ENCODE data around the gene JAKMIP3.

Gene JAKMIP3

DNA sequence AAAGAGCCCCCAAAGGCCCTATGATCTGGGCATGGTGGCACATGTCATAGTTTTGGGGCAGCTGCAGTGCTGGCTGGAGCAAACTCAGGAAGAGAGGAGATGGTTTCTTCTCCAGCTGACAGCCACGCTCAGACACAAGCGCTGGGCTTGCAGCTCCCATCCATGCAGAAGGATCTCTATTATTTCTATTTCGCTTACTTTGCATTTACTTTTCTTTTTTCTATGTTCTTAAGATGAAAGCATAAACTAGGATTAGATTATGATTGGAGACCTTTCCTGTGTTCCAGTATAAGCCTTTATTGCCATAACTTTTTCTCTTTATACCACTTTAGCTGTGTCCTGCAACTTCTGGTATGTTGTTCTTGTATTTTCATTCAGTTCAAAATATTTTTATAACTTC is 5.0 kb downstream of the JAKMIP3 start:
- TF ChIP-seq, protein P1, sequence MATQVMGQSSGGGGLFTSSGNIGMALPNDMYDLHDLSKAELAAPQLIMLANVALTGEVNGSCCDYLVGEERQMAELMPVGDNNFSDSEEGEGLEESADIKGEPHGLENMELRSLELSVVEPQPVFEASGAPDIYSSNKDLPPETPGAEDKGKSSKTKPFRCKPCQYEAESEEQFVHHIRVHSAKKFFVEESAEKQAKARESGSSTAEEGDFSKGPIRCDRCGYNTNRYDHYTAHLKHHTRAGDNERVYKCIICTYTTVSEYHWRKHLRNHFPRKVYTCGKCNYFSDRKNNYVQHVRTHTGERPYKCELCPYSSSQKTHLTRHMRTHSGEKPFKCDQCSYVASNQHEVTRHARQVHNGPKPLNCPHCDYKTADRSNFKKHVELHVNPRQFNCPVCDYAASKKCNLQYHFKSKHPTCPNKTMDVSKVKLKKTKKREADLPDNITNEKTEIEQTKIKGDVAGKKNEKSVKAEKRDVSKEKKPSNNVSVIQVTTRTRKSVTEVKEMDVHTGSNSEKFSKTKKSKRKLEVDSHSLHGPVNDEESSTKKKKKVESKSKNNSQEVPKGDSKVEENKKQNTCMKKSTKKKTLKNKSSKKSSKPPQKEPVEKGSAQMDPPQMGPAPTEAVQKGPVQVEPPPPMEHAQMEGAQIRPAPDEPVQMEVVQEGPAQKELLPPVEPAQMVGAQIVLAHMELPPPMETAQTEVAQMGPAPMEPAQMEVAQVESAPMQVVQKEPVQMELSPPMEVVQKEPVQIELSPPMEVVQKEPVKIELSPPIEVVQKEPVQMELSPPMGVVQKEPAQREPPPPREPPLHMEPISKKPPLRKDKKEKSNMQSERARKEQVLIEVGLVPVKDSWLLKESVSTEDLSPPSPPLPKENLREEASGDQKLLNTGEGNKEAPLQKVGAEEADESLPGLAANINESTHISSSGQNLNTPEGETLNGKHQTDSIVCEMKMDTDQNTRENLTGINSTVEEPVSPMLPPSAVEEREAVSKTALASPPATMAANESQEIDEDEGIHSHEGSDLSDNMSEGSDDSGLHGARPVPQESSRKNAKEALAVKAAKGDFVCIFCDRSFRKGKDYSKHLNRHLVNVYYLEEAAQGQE (IDR thresholded peaks at IDR 0.05; ENCODE audit: insufficient read depth in 1 of 2, low read depth in 2 of 2, low read length in 2 of 2), result no peak
- TF ChIP-seq SIN3A (IDR thresholded peaks at IDR 0.05; ENCODE audit: borderline replicate concordance, insufficient read depth, low read length) (no peak), FOXP2 (optimal IDR thresholded peaks at IDR 0.05; ENCODE audit: borderline replicate concordance, extremely low read depth, extremely low read length, insufficient read depth) (no peak), TAF1 (IDR thresholded peaks at IDR 0.05; ENCODE audit: borderline replicate concordance, insufficient read depth, low read length) (no peak), POLR2AphosphoS5 (IDR thresholded peaks at IDR 0.05; ENCODE audit: low read depth, low read length) (no peak)

DNA sequence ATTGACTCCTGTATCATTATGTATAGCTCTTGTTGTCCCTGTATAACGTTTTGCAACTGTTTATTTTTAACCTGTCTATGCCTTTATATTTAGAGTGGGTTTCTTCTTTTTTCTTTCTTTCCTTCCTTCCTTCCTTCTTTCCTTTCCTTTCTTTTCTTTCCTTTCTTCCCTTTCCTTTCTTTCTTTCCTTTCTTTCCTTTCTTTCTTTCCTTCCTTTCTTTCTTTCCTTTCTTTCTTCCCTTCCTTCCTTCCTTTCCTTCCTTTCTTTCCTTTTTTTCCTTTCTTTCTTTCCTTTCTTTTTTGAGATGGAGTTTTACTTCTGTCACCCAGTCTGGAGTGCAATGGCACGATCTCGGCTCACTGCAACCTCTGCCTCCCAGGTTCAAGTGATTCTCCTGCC is 5.9 kb downstream of the JAKMIP3 start:
- TF ChIP-seq, protein P1 (IDR thresholded peaks at IDR 0.05; ENCODE audit: insufficient read depth in 1 of 2, low read depth in 2 of 2, low read length in 2 of 2), result no peak

DNA sequence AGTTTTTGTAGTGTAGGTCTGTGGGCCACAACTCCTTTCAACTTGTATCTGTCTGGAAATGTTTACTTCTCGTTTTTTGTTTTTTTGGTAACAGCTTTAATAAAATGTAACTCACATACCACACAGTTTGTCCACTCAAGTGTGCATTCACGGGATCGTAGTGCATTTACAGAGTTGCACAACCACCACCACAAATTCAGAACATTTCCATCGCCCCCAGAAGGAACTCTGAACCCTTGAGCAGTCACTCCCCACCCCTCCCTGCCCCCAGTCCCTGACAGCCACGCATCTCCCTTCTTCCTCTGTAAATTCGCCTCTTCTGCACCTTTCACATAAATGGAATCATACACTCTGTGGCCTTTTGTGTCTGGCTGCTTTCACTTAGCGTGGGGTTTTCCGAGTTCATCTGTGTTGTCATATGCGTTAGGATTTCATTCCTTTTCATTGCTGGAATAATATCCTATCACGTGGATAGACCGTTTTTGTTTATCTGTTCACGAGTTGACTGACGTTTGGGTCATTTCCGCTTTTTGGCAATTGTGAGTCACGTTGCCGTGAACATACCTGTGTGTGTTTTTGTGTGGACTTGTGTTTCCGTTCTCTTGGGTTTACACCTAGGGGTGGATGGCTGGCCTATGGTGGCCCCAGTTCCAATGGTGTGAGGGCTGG is 10.3 kb downstream of the JAKMIP3 start:
- TF ChIP-seq POLR2AphosphoS5 (IDR thresholded peaks at IDR 0.05; ENCODE audit: low read depth, low read length) (no peak), SIN3A (IDR thresholded peaks at IDR 0.05; ENCODE audit: borderline replicate concordance, insufficient read depth, low read length) (no peak), TAF1 (IDR thresholded peaks at IDR 0.05; ENCODE audit: borderline replicate concordance, insufficient read depth, low read length) (no peak), FOXP2 (optimal IDR thresholded peaks at IDR 0.05; ENCODE audit: borderline replicate concordance, extremely low read depth, extremely low read length, insufficient read depth) (no peak)
- TF ChIP-seq, protein P1 (IDR thresholded peaks at IDR 0.05; ENCODE audit: insufficient read depth in 1 of 2, low read depth in 2 of 2, low read length in 2 of 2), result no peak

DNA sequence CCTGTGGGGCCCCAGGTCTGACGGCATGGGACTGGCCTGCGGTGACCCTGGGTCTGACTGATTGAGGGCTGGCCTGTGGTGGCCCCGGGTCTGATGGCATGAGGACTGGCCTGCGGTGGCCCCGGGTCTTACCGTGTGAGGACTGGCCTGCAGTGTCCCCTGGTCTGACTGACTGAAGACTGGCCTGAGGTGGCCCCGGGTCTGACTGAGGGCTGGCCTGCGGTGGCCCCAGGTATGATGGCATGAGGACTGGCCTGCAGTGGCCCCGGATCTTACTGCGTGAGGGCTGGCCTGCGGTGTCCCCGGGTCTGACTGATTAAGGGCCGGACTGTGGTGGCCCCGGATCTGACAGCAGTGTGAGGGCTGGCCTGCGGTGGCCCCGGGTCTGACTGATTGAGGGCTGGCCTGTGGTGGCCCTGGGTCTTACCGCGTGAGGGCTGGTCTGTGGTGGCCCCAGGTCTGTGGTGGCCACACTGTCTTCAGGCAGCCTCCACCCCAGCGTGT is 10.9 kb downstream of the JAKMIP3 start:
- TF ChIP-seq, protein P1 (IDR thresholded peaks at IDR 0.05; ENCODE audit: insufficient read depth in 1 of 2, low read depth in 2 of 2, low read length in 2 of 2), result no peak
- TF ChIP-seq FOXP2 (optimal IDR thresholded peaks at IDR 0.05; ENCODE audit: borderline replicate concordance, extremely low read depth, extremely low read length, insufficient read depth) (no peak), TAF1 (IDR thresholded peaks at IDR 0.05; ENCODE audit: borderline replicate concordance, insufficient read depth, low read length) (no peak), SIN3A (IDR thresholded peaks at IDR 0.05; ENCODE audit: borderline replicate concordance, insufficient read depth, low read length) (no peak), POLR2AphosphoS5 (IDR thresholded peaks at IDR 0.05; ENCODE audit: low read depth, low read length) (no peak)

DNA sequence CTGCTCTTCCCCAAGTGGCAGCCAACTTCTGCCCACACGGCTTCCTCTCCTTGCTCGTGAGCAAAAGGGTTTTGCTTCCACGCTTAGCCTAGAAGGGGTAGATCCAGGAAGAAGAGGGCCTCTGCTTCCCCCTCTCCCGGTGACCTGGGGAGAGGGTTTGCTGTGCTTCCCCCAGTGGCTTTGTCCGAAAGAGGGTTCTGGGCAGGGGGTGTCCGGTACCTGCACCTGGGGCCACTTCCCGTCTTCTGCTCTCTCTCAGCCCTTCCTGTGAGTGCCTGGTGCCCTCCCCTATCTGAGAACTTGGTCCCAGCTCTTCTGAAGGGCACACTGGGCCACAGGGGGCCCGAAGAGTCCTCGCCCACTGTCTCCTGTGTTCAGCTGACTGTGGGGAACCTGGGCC is 11.3 kb downstream of the JAKMIP3 start:
- no peak for TF ChIP-seq POLR2AphosphoS5 (IDR thresholded peaks at IDR 0.05; ENCODE audit: low read depth, low read length)
- TF ChIP-seq TAF1 (IDR thresholded peaks at IDR 0.05; ENCODE audit: borderline replicate concordance, insufficient read depth, low read length), result no peak
- no peak for TF ChIP-seq FOXP2 (optimal IDR thresholded peaks at IDR 0.05; ENCODE audit: borderline replicate concordance, extremely low read depth, extremely low read length, insufficient read depth)
- TF ChIP-seq SIN3A (IDR thresholded peaks at IDR 0.05; ENCODE audit: borderline replicate concordance, insufficient read depth, low read length), result no peak
- TF ChIP-seq, protein P1 (IDR thresholded peaks at IDR 0.05; ENCODE audit: insufficient read depth in 1 of 2, low read depth in 2 of 2, low read length in 2 of 2), result no peak
